K562 (cell line): Measurements from ENCODE around the gene POC1B. TPM values are rescaled to one million over a fixed set of nuclear protein-coding genes. Genes with fewer than 3 reads are reported as not detected.

Experiments
- ATAC-seq: fragments of 200-7000 bp; cut with Tn5 transposase; 3 replicates; pipeline ENCODE4 v1.9.1; 2020; ENCODE audit warnings: moderate library complexity
- BruUV-seq: library from RNA; stranded (reverse); fragments of 400-500 nt; replicated peaks from 2 replicates; lab custom pipeline; 2021; lab: Mats Ljungman, UMichigan
- CTCF ChIA-PET: fragments of 300-600 bp; formaldehyde crosslinking; extraction: SDS; loops from one replicate; lab custom pipeline; 2021; ENCODE audit warnings: low intra/inter-chr PET ratio; lab: Yijun Ruan, JAX
- POLR2A ChIA-PET: fragments of 300-600, 350-650 bp; sonication (Branson Sonifier 250); formaldehyde crosslinking; extraction: SDS; loops from one replicate; lab custom pipeline; 2021; ENCODE audit warnings: antibody characterized with exemption, inconsistent platforms; lab: Yijun Ruan, JAX
- DNase-seq, 4 experiments: peaks; one replicate each; pipeline versions ENCODE4 v3.0.0 to v3.0.0-alpha.2; 2011 to 2018; ENCODE audit warnings: low spot score in 3 of 4, mixed read lengths in 3 of 4; ENCODE audit errors: extremely low read depth in 1 of 4
- FAIRE-seq: peaks from 2 replicates; lab custom pipeline; 2011; peaks lifted over from hg19 to GRCh38; lab: Jason Lieb, UNC
- H2AFZ ChIP-seq: 2 replicates; pipeline ENCODE4 v1.6.0; 2011; ENCODE audit warnings: low read depth, low read length, control low read depth, inconsistent platforms
- H3K27ac ChIP-seq: fragments of 200-600 bp; 3 replicates; pipeline ENCODE4 v1.8.0; 2011; ENCODE audit warnings: low read depth, mild to moderate bottlenecking, control low read depth, inconsistent platforms, low read length, moderate library complexity, mixed read lengths; ENCODE audit errors: extremely low read depth
- H3K27me3 ChIP-seq, 2 experiments: fragments of 300-600 bp in 1 of 2; 2 replicates in 1 of 2; 3 replicates in 1 of 2; pipeline versions ENCODE4 v1.6.0 to v1.8.0; 2011; ENCODE audit warnings: inconsistent platforms in 2 of 2, low read length in 2 of 2, mild to moderate bottlenecking in 1 of 2, mixed read lengths in 1 of 2, moderate library complexity in 1 of 2; ENCODE audit not compliant: control insufficient read depth in 2 of 2, insufficient read depth in 2 of 2
- H3K36me3 ChIP-seq: fragments of 300-600 bp; 3 replicates; pipeline ENCODE4 v1.8.0; 2011; ENCODE audit warnings: mild to moderate bottlenecking, low read length, inconsistent platforms; ENCODE audit not compliant: control insufficient read depth, insufficient read depth
- H3K4me1 ChIP-seq, 2 experiments: fragments of 200-600 bp in 1 of 2; replicated peaks in 1 of 2; 2 replicates in 1 of 2; 3 replicates in 1 of 2; pipeline versions ENCODE4 v1.5.1 to v1.8.0; 2011; ENCODE audit warnings: inconsistent platforms in 2 of 2, low read length in 2 of 2, mild to moderate bottlenecking in 1 of 2, mixed read lengths in 1 of 2, moderate library complexity in 1 of 2; ENCODE audit not compliant: control insufficient read depth in 2 of 2, insufficient read depth in 2 of 2
- H3K4me2 ChIP-seq: 2 replicates; pipeline ENCODE4 v1.6.1; 2011; ENCODE audit warnings: low read length, control low read depth, inconsistent platforms, mixed read lengths; ENCODE audit not compliant: insufficient read depth
- H3K4me3 ChIP-seq: fragments of 200-600 bp; sonication (generic), shearing (Covaris generic); 2 replicates; pipeline ENCODE4 v1.5.1; 2016; ENCODE audit warnings: control low read depth, inconsistent platforms
- H3K79me2 ChIP-seq: fragments of 200-600 bp; 3 replicates; pipeline ENCODE4 v1.8.0; 2011; ENCODE audit warnings: low read length, inconsistent platforms; ENCODE audit not compliant: control insufficient read depth, insufficient read depth
- H3K9ac ChIP-seq, 2 experiments: 2 replicates each; pipeline versions ENCODE4 v1.6.0 to v1.6.1; 2011; ENCODE audit warnings: low read depth in 2 of 2, low read length in 2 of 2, control low read depth in 1 of 2, inconsistent platforms in 1 of 2, mild to moderate bottlenecking in 1 of 2, mixed read lengths in 1 of 2; ENCODE audit not compliant: insufficient read depth in 1 of 2
- H3K9me1 ChIP-seq: one replicate; pipeline ENCODE4 v1.6.0; 2011; ENCODE audit warnings: inconsistent platforms, mild to moderate bottlenecking, low read length, moderate library complexity; ENCODE audit not compliant: control insufficient read depth, insufficient read depth
- H3K9me3 ChIP-seq: replicated peaks from 2 replicates; pipeline ENCODE4 v1.5.1; 2011; ENCODE audit warnings: low read depth, low read length, inconsistent platforms; ENCODE audit not compliant: control insufficient read depth, insufficient read depth
- H4K20me1 ChIP-seq: replicated peaks from 2 replicates; pipeline ENCODE4 v1.6.1; 2011; ENCODE audit warnings: low read length, inconsistent platforms, mixed read lengths; ENCODE audit not compliant: control insufficient read depth, insufficient read depth
- CREBBP ChIP-seq: IDR thresholded peaks from one replicate; pipeline ENCODE4 v1.6.1; 2012; ENCODE audit warnings: low read depth, mild to moderate bottlenecking, control low read depth, inconsistent platforms, low read length
- GABPA ChIP-seq: fragments of 200-800 bp; sonication (Bioruptor generic); conservative IDR thresholded peaks from 2 replicates; pipeline ENCODE4 v1.6.1; 2016; ENCODE audit warnings: low read depth, missing genetic modification characterization, missing compliant biosample characterization
- HDAC2 ChIP-seq: fragments of 450-650 bp; IDR thresholded peaks from 2 replicates; pipeline ENCODE4 v1.6.1; 2016; ENCODE audit warnings: mild to moderate bottlenecking
- KHSRP ChIP-seq: fragments of 450-650 bp; IDR thresholded peaks from 2 replicates; pipeline ENCODE4 v1.6.1; 2017
- NONO ChIP-seq, 2 experiments: fragments of 200-400 bp in 1 of 2; fragments of 450-650 bp in 1 of 2; formaldehyde crosslinking in 1 of 2; IDR thresholded peaks; 2 replicates each; pipeline ENCODE4 v1.6.1; 2017; ENCODE audit warnings: low read depth in 2 of 2, mild to moderate bottlenecking in 2 of 2, moderate library complexity in 2 of 2, low read length in 1 of 2
- PHF8 ChIP-seq: fragments of 200-600 bp; sonication (generic); IDR thresholded peaks from 2 replicates; pipeline ENCODE4 v1.6.1; 2012; ENCODE audit warnings: mixed run types, mild to moderate bottlenecking, inconsistent platforms, low read length, moderate library complexity, borderline replicate concordance
- ZNF239 ChIP-seq: fragments of 250-450 bp; sonication (Bioruptor Pico); IDR thresholded peaks from 2 replicates; pipeline ENCODE4 v1.4.0; 2020; ENCODE audit warnings: mild to moderate bottlenecking
- ZNF24 ChIP-seq: fragments of 450-650 bp; IDR thresholded peaks from 2 replicates; pipeline ENCODE4 v1.6.1; 2016
- ZNF444 ChIP-seq: fragments of 250-450 bp; sonication (Bioruptor Pico); IDR thresholded peaks from 2 replicates; pipeline ENCODE4 v1.4.0; 2020; ENCODE audit warnings: mild to moderate bottlenecking, moderate library complexity
- WGBS: fragments of 100-300 bp; shearing (Covaris generic); methylation state at CpG from one replicate; pipeline ENCODE4 v1.1.6; 2016; ENCODE audit warnings: low coverage, mixed read lengths; ENCODE audit not compliant: insufficient coverage; ENCODE audit errors: missing lambda C conversion rate; 5-methylcytosine and 5-hydroxymethylcytosine counted together
- in situ Hi-C: fragments of 300-500 bp; cut with MboI; formaldehyde crosslinking; loops from 4 replicates; pipeline ENCODE4 v1.15.0; 2018; ENCODE audit warnings: inconsistent platforms, mixed read lengths
- intact Hi-C: fragments of 100-400 bp; cut with micrococcal nuclease; formaldehyde crosslinking; loops from 2 replicates; pipeline ENCODE4 v1.14.2; 2022
- polyA plus RNA-seq, 8 experiments: library from polyadenylated mRNA; depleted of rRNA in 4 of 8; stranded (reverse) in 5 of 8; unstranded in 3 of 8; fragments of >200 nt; fragmentation: Nextera tagmentation in 2 of 8; fragmentation: Illumina TruSeq in 1 of 8; extraction: Ambion mirVana in 2 of 8; extraction: Trizol in 1 of 8; gene quantifications; 2 replicates each; pipeline versions ENCODE4 v1.2.1 to v1.2.3, GENCODE V29; 2011 to 2014; ENCODE audit warnings: inconsistent platforms in 1 of 8, missing spikeins in 1 of 8
- total RNA-seq, 7 experiments: library from RNA; depleted of rRNA in 6 of 7; stranded (reverse); fragments of >200 nt in 6 of 7; fragmentation: Illumina TruSeq in 2 of 7; extraction: Trizol in 2 of 7; gene quantifications; 2 replicates each; pipeline versions ENCODE4 v1.2.1 to v1.2.3, GENCODE V29; 2011 to 2021; ENCODE audit warnings: low replicate concordance in 1 of 7

The POC1B gene
- total and polyA plus RNA-seq, 9 of the 15 experiments (the other 6 are each of a cell fraction or from before 2014, with no cell fraction given): 4.5 to 16.1 (median 10.4) TPM

GRCh38 chr12:89490922-89491321, 34.9 kb downstream of the POC1B start:
- ChIA-PET POLR2A (no interaction called here), CTCF (no interaction called here)
- no peak for FAIRE-seq
- no peak for ATAC-seq
- no TSS peak for BruUV-seq
- TF ChIP-seq KHSRP: no peak
- no peak for TF ChIP-seq NONO (IDR thresholded peaks at IDR 0.05; ENCODE audit: low read depth in 2 of 2, low read length in 1 of 2)
- TF ChIP-seq GABPA (tag): no peak
- TF ChIP-seq HDAC2: no peak
- TF ChIP-seq ZNF239 (CRISPR knock-in tag): no peak
- no peak for TF ChIP-seq CREBBP
- TF ChIP-seq PHF8: no peak
- no peak for TF ChIP-seq ZNF24
- no peak for TF ChIP-seq ZNF444
- Histone ChIP-seq H3K9me1 (no peaks in the 10 kb centered on the region), H3K27ac (no peak overlapping the region), H3K36me3 (no peaks in the 10 kb centered on the region), H3K4me3 (no peak overlapping the region), H2AFZ (no peak overlapping the region), H3K4me2 (no peak overlapping the region), H3K27me3 (no peaks in the 10 kb centered on the region), H3K4me1 (peaks cover 0 to 13% of the 10 kb centered on the region in 2 experiments; a peak in 3 of 5 replicates), H3K79me2 (no peaks in the 10 kb centered on the region), H3K9me3 (no peaks in the 10 kb centered on the region), H4K20me1 (no peaks in the 10 kb centered on the region), H3K9ac (no peak overlapping the region)
- WGBS: 11% methylated on average over 1 of the region's 1 CpG
- intact Hi-C loops: no loop called here
- in situ Hi-C loops: no loop called here
- DNase-seq: no peak
